IPS-18a (cell line): ENCODE results near the gene KLHL9.

Source experiments
- H3K27ac ChIP-seq: one replicate; pipeline ENCODE4 v1.5.1; 2013; ENCODE audit warnings: low read length
- H3K27me3 ChIP-seq: one replicate; pipeline ENCODE4 v1.6.1; 2013; ENCODE audit warnings: mild to moderate bottlenecking, low read length; ENCODE audit not compliant: control insufficient read depth, insufficient read depth
- H3K36me3 ChIP-seq: one replicate; pipeline ENCODE4 v1.6.1; 2013; ENCODE audit warnings: low read depth, low read length; ENCODE audit not compliant: control insufficient read depth
- H3K4me1 ChIP-seq: one replicate; pipeline ENCODE4 v1.6.1; 2013; ENCODE audit warnings: low read depth, low read length; ENCODE audit not compliant: control insufficient read depth
- H3K4me3 ChIP-seq: one replicate; pipeline ENCODE4 v1.5.1; 2013; ENCODE audit warnings: low read length
- H3K9ac ChIP-seq: one replicate; pipeline ENCODE4 v1.6.1; 2013; ENCODE audit warnings: mild to moderate bottlenecking, low read length, moderate library complexity
- H3K9me3 ChIP-seq: one replicate; pipeline ENCODE4 v1.6.1; 2013; ENCODE audit warnings: low read depth, low read length; ENCODE audit not compliant: control insufficient read depth

Gene KLHL9

DNA sequence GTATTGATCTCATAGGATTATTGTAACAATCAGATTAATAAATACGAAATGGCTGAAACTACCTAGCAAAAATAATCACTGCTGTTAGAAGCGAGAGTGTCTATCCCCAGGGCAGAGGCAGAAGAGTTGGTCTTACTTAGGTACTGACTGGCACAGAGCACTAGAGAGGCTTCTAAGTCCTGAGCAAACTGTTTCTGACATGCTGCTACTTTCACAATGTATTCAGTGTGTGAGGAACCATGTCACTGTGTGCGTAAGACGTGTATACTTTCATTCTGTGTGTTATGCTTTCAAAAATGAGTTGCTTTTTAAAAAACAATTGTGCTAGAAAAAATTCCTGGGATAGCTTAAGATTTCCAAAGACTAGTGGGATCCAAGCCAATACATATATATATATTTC lies 5.5 kb upstream of the KLHL9 start:
- Histone ChIP-seq H3K36me3 (no peaks in the 10 kb centered on the region), H3K4me1 (peaks cover under 1% of the 10 kb centered on the region), H3K27me3 (no peaks in the 10 kb centered on the region), H3K9ac (no peak overlapping the region), H3K4me3 (no peak overlapping the region), H3K27ac (no peak overlapping the region), H3K9me3 (no peaks in the 10 kb centered on the region)

DNA sequence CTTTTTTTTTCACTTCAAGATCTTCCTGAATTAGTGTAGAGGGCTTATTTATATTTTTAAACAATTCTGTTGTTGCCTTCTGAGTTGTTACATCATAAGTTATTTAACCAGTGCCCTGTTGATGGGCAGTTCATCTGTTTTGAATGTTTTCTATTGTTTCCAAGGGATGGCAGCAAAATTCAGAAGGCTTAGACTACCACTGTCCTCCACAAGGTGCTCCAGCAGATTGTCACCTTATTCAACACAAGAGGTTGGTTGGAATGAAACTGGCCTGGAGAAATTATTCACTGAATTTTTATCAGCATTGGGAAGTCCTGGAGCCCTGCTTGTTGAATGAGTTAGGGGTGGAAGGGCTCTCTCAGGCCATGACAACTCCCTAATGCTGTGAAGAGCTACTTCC lies 1.3 kb upstream of the KLHL9 start:
- no peak overlapping the region for H3K4me3 ChIP-seq
- H3K27me3 ChIP-seq: no peaks in the 10 kb centered on the region
- no peak overlapping the region for H3K27ac ChIP-seq
- no peaks in the 10 kb centered on the region for H3K9me3 ChIP-seq
- no peak overlapping the region for H3K9ac ChIP-seq
- peaks cover 16% of the 10 kb centered on the region for H3K4me1 ChIP-seq
- peaks cover 5% of the 10 kb centered on the region for H3K36me3 ChIP-seq

DNA sequence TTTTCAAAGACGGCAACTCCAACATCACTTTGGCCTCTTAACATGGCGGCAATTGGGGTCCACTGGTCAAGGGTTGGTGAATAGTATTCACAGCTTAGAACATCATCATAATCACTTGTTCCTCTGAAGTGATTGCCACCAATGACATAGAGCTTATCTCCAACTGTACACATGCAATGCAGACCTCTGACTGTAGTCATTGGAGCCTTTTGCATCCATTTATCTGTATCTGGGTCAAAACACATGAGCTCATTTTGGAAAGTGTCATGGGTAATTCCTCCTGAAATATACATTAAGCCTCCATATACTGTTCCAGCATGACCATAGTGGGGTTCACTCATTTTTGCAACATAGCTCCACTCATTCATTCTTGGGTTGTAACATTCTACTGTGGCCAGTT lies 2.0 kb downstream of the KLHL9 start:
- no peaks in the 10 kb centered on the region for H3K27me3 ChIP-seq
- H3K4me1 ChIP-seq: peaks cover 16% of the 10 kb centered on the region
- H3K9me3 ChIP-seq: no peaks in the 10 kb centered on the region
- no peak overlapping the region for H3K4me3 ChIP-seq
- H3K36me3 ChIP-seq: peaks cover 5% of the 10 kb centered on the region
- no peak overlapping the region for H3K9ac ChIP-seq
- H3K27ac ChIP-seq: no peak overlapping the region

DNA sequence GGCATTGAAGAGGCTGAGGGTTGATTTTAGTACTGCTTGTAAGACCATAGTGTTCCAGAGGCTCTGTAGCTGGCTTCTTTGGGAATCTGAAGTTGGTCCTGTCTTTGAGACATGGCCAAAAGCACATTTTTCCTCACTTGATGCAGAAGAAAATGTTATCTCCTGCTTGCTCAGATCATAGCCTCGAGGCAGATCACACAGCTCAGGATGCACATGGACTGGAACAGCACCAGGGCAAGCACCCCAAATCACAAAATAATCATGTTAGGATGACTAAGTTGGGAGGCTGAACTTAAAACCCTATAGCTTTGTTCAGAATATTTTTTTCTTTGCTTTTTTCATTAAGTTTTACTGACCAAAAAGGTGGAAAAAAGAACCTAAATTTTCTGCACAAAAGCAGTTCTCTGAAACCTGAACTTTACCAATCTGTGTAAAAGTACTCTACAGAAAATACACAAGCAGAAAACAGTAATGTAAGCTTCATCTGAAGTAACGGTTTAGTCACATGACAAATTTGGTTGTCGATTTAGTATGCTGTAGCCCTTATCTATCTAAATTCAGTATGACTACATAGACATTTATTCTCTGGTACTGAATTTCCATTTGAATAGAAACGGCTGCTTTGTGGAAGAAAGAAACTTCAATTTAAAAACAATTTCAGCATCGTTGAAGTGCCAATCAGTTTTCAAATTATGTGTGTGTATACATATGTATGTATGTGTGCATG lies 3.4 kb downstream of the KLHL9 start:
- H3K4me3 ChIP-seq: no peak overlapping the region
- peaks cover 5% of the 10 kb centered on the region for H3K36me3 ChIP-seq
- no peaks in the 10 kb centered on the region for H3K27me3 ChIP-seq
- peaks cover 16% of the 10 kb centered on the region for H3K4me1 ChIP-seq
- no peak overlapping the region for H3K9ac ChIP-seq
- H3K27ac ChIP-seq: no peak overlapping the region
- no peaks in the 10 kb centered on the region for H3K9me3 ChIP-seq

DNA sequence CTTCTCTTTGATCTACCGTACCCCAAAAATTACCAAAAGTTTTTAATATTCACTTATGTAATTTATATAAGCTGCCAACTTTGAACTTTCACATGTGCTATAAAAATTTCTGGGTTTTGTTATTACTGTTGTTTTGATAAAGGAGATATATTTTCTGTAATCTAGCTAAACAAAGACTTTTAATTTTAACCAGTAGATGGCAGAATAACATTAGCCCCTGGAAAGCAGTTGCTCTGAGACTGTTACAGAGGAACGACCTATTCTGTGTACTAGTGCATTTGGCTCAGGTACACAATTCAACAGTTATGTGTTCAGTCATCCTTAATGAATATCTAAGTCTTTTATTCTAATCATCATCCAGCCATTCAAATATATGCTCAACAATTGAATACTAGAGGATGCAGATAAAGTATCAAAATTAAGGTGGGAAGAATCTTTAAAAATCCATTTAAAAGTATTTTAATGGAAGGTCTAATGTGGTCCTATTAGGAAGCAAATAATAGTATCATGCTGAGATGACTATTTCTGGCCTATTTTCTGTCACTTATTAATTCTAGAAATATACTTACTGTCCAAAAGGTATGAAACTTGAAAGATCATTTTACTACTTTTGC lies 8.6 kb downstream of the KLHL9 start:
- Histone ChIP-seq H3K36me3 (no peaks in the 10 kb centered on the region), H3K27ac (no peak overlapping the region), H3K27me3 (no peaks in the 10 kb centered on the region), H3K4me3 (no peak overlapping the region), H3K9ac (no peak overlapping the region), H3K9me3 (no peaks in the 10 kb centered on the region), H3K4me1 (no peaks in the 10 kb centered on the region)

DNA sequence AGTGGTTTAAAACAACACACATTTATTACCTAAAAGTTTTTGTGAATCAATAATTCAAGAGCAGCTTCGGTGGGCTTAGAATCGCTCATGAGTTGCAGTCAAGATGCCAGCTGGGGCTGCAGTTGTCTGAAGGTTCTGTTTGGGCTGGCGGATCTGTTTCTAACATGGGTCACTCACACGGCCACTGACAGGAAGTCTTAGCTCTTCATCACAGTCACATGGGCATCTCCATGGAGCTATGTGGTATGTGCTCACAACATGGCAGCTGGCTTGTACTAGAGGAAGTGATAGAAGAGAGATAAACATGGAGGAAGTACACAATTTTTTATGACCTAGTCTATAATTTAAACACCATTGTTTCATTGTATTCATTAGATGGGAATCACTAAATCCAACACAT lies 11.2 kb downstream of the KLHL9 start:
- H3K4me3 ChIP-seq: no peak overlapping the region
- H3K4me1 ChIP-seq: no peaks in the 10 kb centered on the region
- H3K9me3 ChIP-seq: no peaks in the 10 kb centered on the region
- H3K36me3 ChIP-seq: no peaks in the 10 kb centered on the region
- no peaks in the 10 kb centered on the region for H3K27me3 ChIP-seq
- H3K9ac ChIP-seq: no peak overlapping the region
- no peak overlapping the region for H3K27ac ChIP-seq

DNA sequence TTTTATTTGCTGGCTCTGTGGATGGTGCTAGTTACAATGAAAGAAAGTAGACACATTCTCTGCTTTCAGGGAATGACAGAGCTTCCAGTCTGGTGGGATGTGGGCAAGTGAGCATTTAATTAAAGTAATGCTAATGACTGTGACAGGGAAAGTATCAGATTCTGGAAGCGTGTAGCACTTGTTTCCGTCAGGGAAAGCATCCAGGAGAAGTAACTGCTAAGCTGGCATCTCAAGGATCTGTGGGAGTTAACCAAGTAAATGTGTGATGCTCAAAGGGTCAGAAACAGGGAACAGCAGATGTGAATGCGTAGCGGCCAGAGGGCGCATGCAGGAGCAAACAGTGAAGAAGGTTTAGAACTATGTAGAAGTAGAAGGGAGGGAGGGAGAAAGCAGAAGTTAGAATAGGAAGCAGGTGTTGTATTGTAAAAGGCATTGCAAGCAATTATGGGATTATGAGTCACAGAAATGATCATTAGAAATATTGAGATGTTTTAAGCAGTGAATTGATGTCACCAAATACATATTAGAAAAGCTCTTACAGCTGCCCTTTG lies 12.2 kb downstream of the KLHL9 start:
- H3K4me3 ChIP-seq: no peak overlapping the region
- H3K9ac ChIP-seq: no peak overlapping the region
- no peaks in the 10 kb centered on the region for H3K36me3 ChIP-seq
- no peaks in the 10 kb centered on the region for H3K4me1 ChIP-seq
- no peaks in the 10 kb centered on the region for H3K27me3 ChIP-seq
- H3K27ac ChIP-seq: no peak overlapping the region
- no peaks in the 10 kb centered on the region for H3K9me3 ChIP-seq

DNA sequence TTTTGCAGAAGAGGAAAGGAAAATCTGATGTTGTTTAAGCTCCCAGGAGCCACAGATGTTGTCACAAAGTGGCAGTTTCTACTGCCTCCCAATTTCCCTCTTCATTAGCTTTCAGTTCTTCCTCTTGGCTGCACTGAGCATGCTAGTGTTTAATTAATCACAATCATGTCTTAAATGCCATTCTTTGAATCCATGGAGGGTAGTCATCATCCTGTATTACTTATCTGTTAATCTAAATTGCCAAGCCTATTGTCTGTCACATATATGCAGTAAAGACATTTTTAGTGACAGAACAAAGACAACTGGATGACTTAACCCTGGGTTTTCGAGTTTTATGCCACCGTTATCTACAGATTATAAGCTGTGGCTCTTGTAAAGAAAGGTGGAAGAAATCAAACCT lies 14.7 kb downstream of the KLHL9 start:
- H3K4me1 ChIP-seq: no peaks in the 10 kb centered on the region

DNA sequence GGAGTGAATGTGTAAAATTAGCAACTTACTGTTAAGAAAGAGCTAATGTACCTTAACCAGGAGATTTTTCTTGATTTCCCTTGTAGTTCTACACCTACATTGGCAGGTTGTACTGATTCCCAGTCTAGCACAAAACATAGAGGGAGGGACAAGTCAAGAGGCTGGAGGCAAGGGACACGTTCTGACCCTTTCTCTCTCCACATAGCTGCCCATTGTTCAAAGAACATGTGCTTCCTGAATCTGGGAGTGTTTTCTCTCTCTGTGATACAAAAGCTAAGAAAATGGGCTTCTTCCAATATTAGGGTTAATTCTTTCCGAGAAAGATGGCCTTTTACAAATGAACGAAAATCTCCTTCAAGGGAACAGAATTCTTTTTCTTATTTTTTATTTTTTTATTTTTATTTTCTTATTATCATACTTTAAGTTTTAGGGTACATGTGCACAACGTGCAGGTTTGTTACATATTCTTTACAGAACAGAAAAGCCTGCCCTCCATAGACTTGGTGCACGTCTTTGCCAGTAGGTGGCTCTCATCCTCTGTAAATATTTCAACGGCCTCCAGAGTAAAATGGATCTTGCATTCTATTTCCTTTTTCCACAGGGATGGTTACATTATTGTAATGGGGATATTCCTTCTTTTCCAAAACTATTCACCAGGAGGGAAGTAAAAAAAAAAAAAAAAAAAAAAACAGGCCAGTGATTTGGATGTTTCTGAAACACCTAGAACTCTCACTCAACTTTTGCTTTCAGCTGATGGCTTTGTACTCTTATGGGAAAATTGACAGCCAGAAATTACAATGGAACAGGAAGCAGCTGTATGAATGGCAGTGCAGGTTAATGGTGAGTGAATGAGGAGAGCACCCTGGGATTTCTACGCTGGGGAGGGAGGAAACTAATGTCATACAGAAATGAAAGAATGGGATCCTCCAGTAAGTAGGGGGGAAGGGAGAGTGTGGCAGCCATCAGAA lies 17.0 kb downstream of the KLHL9 start:
- H3K4me3 ChIP-seq: no peak overlapping the region
- no peaks in the 10 kb centered on the region for H3K27me3 ChIP-seq
- H3K9me3 ChIP-seq: no peaks in the 10 kb centered on the region
- no peak overlapping the region for H3K27ac ChIP-seq
- H3K9ac ChIP-seq: no peak overlapping the region
- H3K36me3 ChIP-seq: no peaks in the 10 kb centered on the region
- H3K4me1 ChIP-seq: no peaks in the 10 kb centered on the region

More for the DNA sequence above, 14.7 kb downstream of the KLHL9 start:
- Histone ChIP-seq H3K36me3 (no peaks in the 10 kb centered on the region), H3K27ac (no peak overlapping the region), H3K27me3 (no peaks in the 10 kb centered on the region), H3K4me3 (no peak overlapping the region), H3K9ac (no peak overlapping the region), H3K9me3 (no peaks in the 10 kb centered on the region)

DNA sequence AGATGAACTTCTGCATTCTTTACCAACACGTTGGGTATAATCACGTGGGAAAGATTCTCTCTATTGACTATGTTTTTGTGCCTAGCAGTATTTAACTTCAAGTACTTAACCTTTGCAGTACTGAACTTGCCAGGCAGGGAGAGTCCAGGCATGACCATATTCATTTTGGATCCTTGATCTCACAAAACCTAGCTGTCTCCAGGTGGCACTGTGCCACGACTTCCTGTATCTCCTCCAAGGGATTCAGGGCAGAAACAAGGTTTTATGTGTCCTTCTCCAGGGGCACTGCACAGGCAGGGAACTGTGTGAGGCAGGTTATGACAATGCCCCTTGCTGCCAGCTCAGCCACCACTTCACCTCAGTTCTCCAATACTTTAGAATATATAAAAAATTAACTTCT lies 18.3 kb downstream of the KLHL9 start:
- H3K9ac ChIP-seq: no peak overlapping the region
- H3K27ac ChIP-seq: no peak overlapping the region
- no peaks in the 10 kb centered on the region for H3K9me3 ChIP-seq
- no peaks in the 10 kb centered on the region for H3K36me3 ChIP-seq
- H3K27me3 ChIP-seq: no peaks in the 10 kb centered on the region
- no peaks in the 10 kb centered on the region for H3K4me1 ChIP-seq
- no peak overlapping the region for H3K4me3 ChIP-seq

DNA sequence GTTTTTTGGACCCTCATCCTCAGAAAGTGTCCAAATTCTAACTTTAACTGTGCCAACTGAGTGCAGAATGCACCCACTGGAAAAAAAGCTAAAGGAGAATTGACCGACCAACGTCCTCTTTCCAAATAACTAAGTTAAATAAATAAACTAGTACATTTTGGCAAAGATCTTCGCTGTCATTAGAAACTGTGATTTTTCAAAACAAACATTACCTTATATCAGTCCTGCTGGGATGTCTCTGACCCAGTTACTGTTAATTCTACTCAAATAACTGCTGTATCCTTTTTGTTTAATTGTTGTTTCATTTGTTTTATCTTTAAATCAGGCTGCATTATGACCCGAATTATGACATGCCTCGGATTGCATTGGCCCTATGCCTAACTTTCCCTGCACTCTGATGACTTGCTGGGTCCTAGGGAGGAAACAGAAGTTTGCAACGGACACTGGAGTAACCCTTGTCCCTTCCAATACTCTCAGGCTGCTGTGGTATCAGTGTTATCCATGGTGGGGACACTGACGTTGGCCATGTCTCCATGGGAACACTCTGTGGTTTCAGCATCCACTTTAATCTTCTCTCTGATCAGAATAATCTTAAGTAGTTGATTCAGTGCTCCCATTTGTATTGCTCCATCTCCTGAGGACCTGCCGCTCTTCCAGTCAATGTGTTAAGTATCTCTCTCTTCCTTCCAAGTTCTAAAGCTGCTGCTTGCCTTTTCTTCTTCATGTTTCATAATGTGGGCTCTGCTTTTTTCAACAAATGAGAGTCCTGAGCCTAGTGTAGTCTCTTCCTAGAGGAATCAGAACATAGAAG lies 19.0 kb downstream of the KLHL9 start:
- Histone ChIP-seq H3K4me3 (no peak overlapping the region), H3K9ac (no peak overlapping the region), H3K27me3 (no peaks in the 10 kb centered on the region), H3K27ac (no peak overlapping the region), H3K9me3 (no peaks in the 10 kb centered on the region), H3K4me1 (no peaks in the 10 kb centered on the region), H3K36me3 (no peaks in the 10 kb centered on the region)
